ENCODE measurements around the gene F7. TPM values are rescaled to one million over a fixed set of nuclear protein-coding genes. Genes with fewer than 3 reads are reported as not detected.
"Not testable (repeated sequence)": the region's sequence is repeated elsewhere in the genome, so short reads cannot be mapped to it uniquely, and the experiment has no call there.

The F7 gene
- total RNA-seq, 2 experiments from 2014 or later: 0.29 to 0.56 TPM

DNA sequence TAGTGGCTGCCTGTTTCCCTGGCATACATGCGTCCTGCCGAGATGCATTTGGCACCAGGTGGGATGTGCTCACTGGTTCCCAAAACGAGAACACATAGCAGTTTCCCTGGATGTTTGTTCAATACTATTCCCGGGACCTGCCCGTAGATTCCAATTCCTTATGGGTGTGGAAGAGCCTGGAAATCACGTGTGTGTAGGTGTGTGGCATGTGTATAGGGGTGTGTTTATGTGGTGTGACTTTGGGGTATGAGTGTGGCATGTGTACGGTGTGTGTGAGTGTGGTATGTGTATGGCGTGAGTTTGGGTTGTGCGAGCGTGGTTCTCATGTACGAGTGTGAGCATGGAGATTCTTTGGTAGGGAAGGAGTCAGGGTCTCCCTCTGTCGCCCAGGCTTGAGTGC, 2.9 kb upstream of the F7 start:
- no peaks in the 10 kb centered on the region for H3K4me1 Mint-ChIP-seq (ENCODE audit: low read depth)
- POLR2A ChIA-PET: no interaction called here

DNA sequence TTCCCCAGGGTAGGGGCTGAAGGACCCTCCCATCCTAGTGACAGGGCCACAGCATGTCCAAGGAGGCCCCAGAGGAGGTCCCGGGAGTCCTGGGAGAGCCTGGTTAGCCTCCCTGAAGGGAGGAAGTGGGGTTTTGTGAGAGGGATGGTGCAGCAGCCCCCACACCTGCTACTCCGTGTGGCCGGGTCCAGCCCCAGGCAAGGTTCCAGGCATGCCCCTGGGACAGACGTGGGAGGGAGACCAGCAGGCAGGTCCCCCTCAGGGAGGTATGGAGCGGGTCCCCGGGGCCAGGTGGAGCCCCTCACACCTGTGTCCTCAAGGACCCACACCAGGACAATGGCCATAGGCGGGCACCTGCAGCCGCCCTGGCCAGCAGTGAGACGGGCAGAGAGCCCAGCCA, 1.9 kb upstream of the F7 start:
- no peaks in the 10 kb centered on the region for H3K9me3 Mint-ChIP-seq
- ChIA-PET CTCF (no interaction called here), POLR2A (no interaction called here)
- no peak overlapping the region for H3K4me3 Mint-ChIP-seq
- no peak for DNase-seq
- intact Hi-C loops (cut with micrococcal nuclease): no loop called here
- H3K4me1 Mint-ChIP-seq (ENCODE audit: low read depth): no peaks in the 10 kb centered on the region
- H3K36me3 Mint-ChIP-seq: no peaks in the 10 kb centered on the region
- no peak overlapping the region for H3K27ac Mint-ChIP-seq
- no peaks in the 10 kb centered on the region for H3K27me3 Mint-ChIP-seq

More for the DNA sequence above, 2.9 kb upstream of the F7 start:
- H3K36me3 Mint-ChIP-seq: no peaks in the 10 kb centered on the region
- CTCF ChIA-PET: no interaction called here
- H3K27ac Mint-ChIP-seq: no peak overlapping the region
- H3K9me3 Mint-ChIP-seq: no peaks in the 10 kb centered on the region
- DNase-seq: no peak
- no peak overlapping the region for H3K4me3 Mint-ChIP-seq
- H3K27me3 Mint-ChIP-seq: no peaks in the 10 kb centered on the region
- intact Hi-C loops (cut with micrococcal nuclease): no loop called here

GRCh38 chr13:113105921-113106452, 396 bp downstream of the F7 start:
- Mint-ChIP-seq H3K9me3 (no peaks in the 10 kb centered on the region), H3K27ac (no peak overlapping the region), H3K36me3 (no peaks in the 10 kb centered on the region), H3K4me1 (ENCODE audit: low read depth) (peaks cover 2% of the 10 kb centered on the region), H3K27me3 (peaks cover 3% of the 10 kb centered on the region), H3K4me3 (no peak overlapping the region)
- no peak for DNase-seq
- CTCF ChIA-PET: no interaction called here
- POLR2A ChIA-PET: no interaction called here
- intact Hi-C loops (cut with micrococcal nuclease): no loop called here

GRCh38 chr13:113106711-113107351, 1.2 kb downstream of the F7 start:
- ChIA-PET CTCF (no interaction called here), POLR2A (no interaction called here)
- no peaks in the 10 kb centered on the region for H3K9me3 Mint-ChIP-seq
- H3K27me3 Mint-ChIP-seq: peaks cover 3% of the 10 kb centered on the region
- intact Hi-C loops (cut with micrococcal nuclease): no loop called here
- H3K36me3 Mint-ChIP-seq: no peaks in the 10 kb centered on the region
- DNase-seq: no peak
- H3K27ac Mint-ChIP-seq: peak overlapping the region; percentile 28
- H3K4me3 Mint-ChIP-seq: peak overlapping the region; percentile 8
- H3K4me1 Mint-ChIP-seq (ENCODE audit: low read depth): peaks cover 2% of the 10 kb centered on the region

DNA sequence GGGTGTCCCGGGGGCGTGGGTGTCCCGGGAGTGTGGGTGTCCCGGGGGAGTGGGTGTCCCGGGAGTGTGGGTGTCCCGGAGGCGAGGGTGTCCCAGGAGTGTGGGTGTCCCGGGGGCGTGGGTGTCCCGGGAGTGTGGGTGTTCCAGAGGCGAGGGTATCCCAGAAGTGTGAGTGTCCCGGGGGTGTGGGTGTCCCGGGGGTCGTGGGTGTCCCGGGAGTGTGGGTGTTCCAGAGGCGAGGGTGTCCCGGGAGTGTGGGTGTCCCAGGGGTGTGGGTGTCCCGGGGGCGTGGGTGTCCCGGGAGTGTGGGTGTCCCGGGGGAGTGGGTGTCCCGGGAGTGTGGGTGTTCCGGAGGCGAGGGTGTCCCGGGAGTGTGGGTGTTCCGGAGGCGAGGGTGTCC, 2.9 kb downstream of the F7 start:
- H3K27me3 Mint-ChIP-seq; H3K4me3 Mint-ChIP-seq; H3K27ac Mint-ChIP-seq; POLR2A ChIA-PET; intact Hi-C loops (cut with micrococcal nuclease); CTCF ChIA-PET; H3K4me1 Mint-ChIP-seq (ENCODE audit: low read depth); H3K9me3 Mint-ChIP-seq; DNase-seq; H3K36me3 Mint-ChIP-seq: not testable (repeated sequence)

DNA sequence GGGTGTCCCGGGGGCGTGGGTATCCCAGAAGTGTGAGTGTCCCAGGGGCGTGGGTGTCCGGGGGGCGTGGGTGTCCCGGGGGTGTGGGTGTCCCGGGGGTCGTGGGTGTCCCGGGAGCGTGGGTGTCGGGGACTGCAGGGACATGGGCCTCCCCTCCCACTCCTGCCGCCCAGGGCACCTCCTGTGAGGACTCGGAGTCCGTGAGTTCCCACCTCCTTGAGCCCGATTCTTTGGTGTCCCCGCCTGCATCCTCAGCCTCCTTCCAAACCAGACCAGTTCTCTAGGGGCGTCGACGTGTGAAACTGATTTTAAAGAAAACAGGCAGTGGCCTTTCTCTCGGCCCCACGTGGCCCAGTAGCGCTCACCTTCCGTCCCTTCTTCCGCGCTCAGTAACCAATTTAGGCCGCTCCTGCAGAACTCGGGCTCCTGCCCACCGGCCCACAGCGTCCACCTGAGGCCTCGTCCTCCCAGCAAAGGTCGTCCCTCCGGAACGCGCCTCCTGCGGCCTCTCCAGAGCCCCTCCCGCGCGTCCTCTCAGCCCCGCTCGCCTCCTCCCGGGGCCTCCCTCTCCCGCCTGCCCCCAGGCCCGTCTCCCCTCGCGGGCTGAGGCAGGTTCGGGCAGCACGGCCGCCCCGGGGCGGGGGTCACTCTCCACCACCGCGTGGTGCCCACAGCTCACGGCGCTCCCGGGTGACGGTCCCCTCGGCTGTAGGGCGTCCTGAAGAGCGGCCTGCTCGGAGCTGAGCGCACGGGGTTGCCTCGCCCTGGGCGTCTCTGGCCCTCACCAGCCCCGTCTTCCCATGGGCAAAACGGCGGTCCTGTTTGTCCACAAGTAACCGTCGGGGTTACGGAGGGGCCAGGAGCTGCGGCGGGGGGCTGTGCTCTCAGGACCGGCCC, 3.8 kb downstream of the F7 start:
- POLR2A ChIA-PET: no interaction called here
- DNase-seq: peak; percentile 19
- Mint-ChIP-seq H3K4me1 (ENCODE audit: low read depth) (peaks cover 2% of the 10 kb centered on the region), H3K27me3 (peaks cover 3% of the 10 kb centered on the region), H3K36me3 (no peaks in the 10 kb centered on the region), H3K4me3 (peak overlapping the region; percentile 50), H3K27ac (peak overlapping the region; percentile 54), H3K9me3 (no peaks in the 10 kb centered on the region)
- intact Hi-C loops (cut with micrococcal nuclease): no loop called here
- CTCF ChIA-PET: no interaction called here

- DNase-seq: peak; percentile 36
- no peaks in the 10 kb centered on the region for H3K36me3 Mint-ChIP-seq
- peak overlapping the region; percentile 32 for H3K4me3 Mint-ChIP-seq
- ChIA-PET POLR2A (no interaction called here), CTCF (no interaction called here)
- H3K9me3 Mint-ChIP-seq: no peaks in the 10 kb centered on the region
- intact Hi-C loops (cut with micrococcal nuclease): no loop called here
- H3K27me3 Mint-ChIP-seq: peaks cover 3% of the 10 kb centered on the region
- H3K4me1 Mint-ChIP-seq (ENCODE audit: low read depth): peaks cover 2% of the 10 kb centered on the region
- H3K27ac Mint-ChIP-seq: no peak overlapping the region
Measured at GRCh38 chr13:113110048-113110851, 4.7 kb downstream of the F7 start.

DNA sequence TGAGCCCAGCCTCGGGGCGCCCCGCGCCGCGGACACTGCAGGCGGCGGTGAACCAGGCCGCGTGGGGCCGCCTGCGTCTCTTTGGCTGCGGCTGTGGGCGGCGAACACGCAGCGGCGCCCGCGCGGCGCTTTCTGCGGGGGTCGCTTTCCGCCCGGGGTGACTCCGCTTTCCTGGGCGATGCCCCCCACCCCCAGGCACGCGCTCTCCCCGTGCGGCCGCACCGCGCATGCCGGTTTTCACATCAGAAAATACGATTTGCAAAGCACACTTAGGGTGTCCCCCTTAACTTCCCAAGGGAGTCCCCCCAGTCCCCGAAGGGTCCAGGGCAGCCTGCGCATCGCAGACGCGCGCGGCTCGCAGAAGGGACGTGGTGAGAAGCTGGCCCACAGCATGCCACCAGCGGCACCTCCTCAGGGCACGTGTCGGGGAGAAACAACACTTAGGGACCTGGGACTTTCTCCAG, 5.3 kb downstream of the F7 start:
- H3K27me3 Mint-ChIP-seq: peaks cover 3% of the 10 kb centered on the region
- H3K9me3 Mint-ChIP-seq: no peaks in the 10 kb centered on the region
- no peaks in the 10 kb centered on the region for H3K36me3 Mint-ChIP-seq
- POLR2A ChIA-PET: no interaction called here
- peaks cover 2% of the 10 kb centered on the region for H3K4me1 Mint-ChIP-seq (ENCODE audit: low read depth)
- intact Hi-C loops (cut with micrococcal nuclease): no loop called here
- CTCF ChIA-PET: no interaction called here
- DNase-seq: no peak
- H3K4me3 Mint-ChIP-seq: no peak overlapping the region
- H3K27ac Mint-ChIP-seq: no peak overlapping the region

GRCh38 chr13:113111821-113112220, 6.2 kb downstream of the F7 start:
- intact Hi-C loops (cut with micrococcal nuclease); H3K27ac Mint-ChIP-seq; DNase-seq; POLR2A ChIA-PET; H3K4me3 Mint-ChIP-seq; CTCF ChIA-PET; H3K9me3 Mint-ChIP-seq; H3K4me1 Mint-ChIP-seq (ENCODE audit: low read depth); H3K36me3 Mint-ChIP-seq; H3K27me3 Mint-ChIP-seq: not testable (repeated sequence)

DNA sequence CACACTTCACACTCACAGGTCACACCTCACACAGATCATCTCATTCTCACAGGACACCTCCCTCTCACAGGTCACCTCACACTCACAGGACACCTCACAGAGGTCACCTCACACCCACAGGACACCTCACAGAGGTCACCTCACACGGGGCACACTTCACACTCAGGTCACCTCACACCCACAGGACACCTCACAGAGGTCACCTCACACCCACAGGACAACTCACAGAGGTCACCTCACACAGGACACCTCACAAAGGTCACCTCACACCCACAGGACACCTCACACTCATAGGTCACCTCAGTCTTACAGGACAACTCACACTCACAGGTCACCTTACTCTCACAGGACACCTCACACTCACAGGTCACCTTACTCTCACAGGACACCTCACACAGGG, 6.9 kb downstream of the F7 start:
- CTCF ChIA-PET; H3K9me3 Mint-ChIP-seq; POLR2A ChIA-PET; H3K27ac Mint-ChIP-seq; intact Hi-C loops (cut with micrococcal nuclease); H3K27me3 Mint-ChIP-seq; H3K36me3 Mint-ChIP-seq; H3K4me3 Mint-ChIP-seq; H3K4me1 Mint-ChIP-seq (ENCODE audit: low read depth); DNase-seq: not testable (repeated sequence)

DNA sequence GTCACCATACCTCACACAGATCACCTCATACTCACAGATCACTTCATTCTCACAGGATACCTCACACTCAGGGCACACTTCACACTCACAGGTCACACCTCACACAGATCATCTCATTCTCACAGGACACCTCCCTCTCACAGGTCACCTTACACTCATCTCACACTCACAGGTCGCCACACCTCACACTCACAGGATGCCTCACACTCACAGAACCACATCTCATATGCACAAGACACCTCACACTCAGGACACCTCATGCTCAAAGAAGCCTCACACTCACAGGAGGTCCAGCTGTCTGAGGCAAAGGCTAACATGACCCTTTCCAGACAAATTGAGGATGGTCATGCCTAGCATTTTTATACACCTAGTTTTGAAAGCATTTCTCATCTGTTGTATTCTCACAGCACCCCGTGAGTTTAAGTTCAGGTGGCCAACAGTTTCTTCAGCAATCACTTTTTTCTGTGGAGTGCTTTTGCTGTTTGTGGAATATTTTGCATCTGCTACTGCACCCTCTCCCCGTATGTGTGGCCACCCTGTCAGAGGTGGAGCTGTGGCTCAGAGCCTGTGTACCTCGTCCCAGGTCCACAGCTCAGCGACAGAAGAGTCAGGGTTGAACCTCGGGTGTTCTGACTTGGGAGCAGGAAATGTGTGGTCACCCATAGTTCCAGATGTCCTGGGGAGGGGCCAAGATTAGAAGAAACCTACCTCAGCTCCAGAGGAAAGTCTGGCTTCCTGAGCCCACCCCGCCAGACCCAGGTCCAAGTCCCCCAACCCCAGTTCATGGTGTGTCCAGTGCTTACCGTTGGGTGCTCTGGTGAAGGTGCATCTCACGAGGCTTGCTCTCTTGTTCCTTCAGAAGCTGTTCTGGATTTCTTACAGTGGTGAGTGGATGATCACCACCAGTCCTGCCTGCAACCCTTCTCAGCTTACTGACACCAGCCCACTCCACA, 7.6 kb downstream of the F7 start:
- ChIA-PET POLR2A (no interaction called here), CTCF (interaction anchor here (0.5 kb wide), 1 partner anchor 13 kb away, joined by 3 read pairs; no protein-coding TSS in a partner anchor)
- H3K4me1 Mint-ChIP-seq (ENCODE audit: low read depth): peaks cover 2% of the 10 kb centered on the region
- no peak overlapping the region for H3K4me3 Mint-ChIP-seq
- H3K9me3 Mint-ChIP-seq: no peaks in the 10 kb centered on the region
- H3K27ac Mint-ChIP-seq: no peak overlapping the region
- H3K27me3 Mint-ChIP-seq: peaks cover 3% of the 10 kb centered on the region
- no peak for DNase-seq
- intact Hi-C loops (cut with micrococcal nuclease): no loop called here
- no peaks in the 10 kb centered on the region for H3K36me3 Mint-ChIP-seq
